Activated T-helper 1 cell treated with anti-CD3 and anti-CD28 coated beads, Interleukin-2, amount 50 U/mL, for 16 hours (primary cell): Measurements from ENCODE around the gene LMNTD1.
"Not testable (repeated sequence)": the region's sequence is repeated elsewhere in the genome, so short reads cannot be mapped to it uniquely, and the experiment has no call there.

ENCODE experiments used
- DNase-seq, 2 donors: peaks; one replicate each; pipeline ENCODE4 v3.0.0-alpha.2; 2020; ENCODE audit warnings: low read depth in 1 of 2, low spot score in 1 of 2

The LMNTD1 gene

GRCh38 chr12:25491396-25492325 is 61.4 kb downstream of the LMNTD1 start:
- DNase-seq: no peak

GRCh38 chr12:25488956-25489870 is 63.9 kb downstream of the LMNTD1 start:
- not testable (repeated sequence) for DNase-seq

GRCh38 chr12:25482625-25483024 is 70.5 kb downstream of the LMNTD1 start:
- DNase-seq: no peak

GRCh38 chr12:25480145-25480544 is 72.9 kb downstream of the LMNTD1 start:
- DNase-seq: no peak

GRCh38 chr12:25477217-25477616 is 75.9 kb downstream of the LMNTD1 start:
- no peak for DNase-seq

GRCh38 chr12:25472453-25472852 is 80.6 kb downstream of the LMNTD1 start:
- no peak for DNase-seq

GRCh38 chr12:25469861-25470260 is 83.2 kb downstream of the LMNTD1 start:
- DNase-seq: no peak

- no peak for DNase-seq
Observed at GRCh38 chr12:25469368-25469767, 83.7 kb downstream of the LMNTD1 start.

GRCh38 chr12:25463521-25463920 is 89.6 kb downstream of the LMNTD1 start:
- no peak for DNase-seq

- no peak for DNase-seq
Observed at GRCh38 chr12:25463005-25463404, 90.1 kb downstream of the LMNTD1 start.

GRCh38 chr12:25459541-25459951 is 93.5 kb downstream of the LMNTD1 start:
- no peak for DNase-seq

- DNase-seq: no peak
Observed at GRCh38 chr12:25458047-25458552, 95.0 kb downstream of the LMNTD1 start.

- DNase-seq: no peak
Observed at GRCh38 chr12:25456474-25456873, 96.6 kb downstream of the LMNTD1 start.

- no peak for DNase-seq
Observed at GRCh38 chr12:25455696-25456095, 97.4 kb downstream of the LMNTD1 start.

- no peak for DNase-seq
Observed at GRCh38 chr12:25449007-25449406, 104.1 kb downstream of the LMNTD1 start.

GRCh38 chr12:25447046-25447445 is 106.0 kb downstream of the LMNTD1 start:
- DNase-seq: no peak

- no peak for DNase-seq
Observed at GRCh38 chr12:25438638-25439037, 114.4 kb downstream of the LMNTD1 start.

- no peak for DNase-seq
Observed at GRCh38 chr12:25436206-25437030, 116.7 kb downstream of the LMNTD1 start.

- DNase-seq: no peak
Observed at GRCh38 chr12:25435431-25435830, 117.7 kb downstream of the LMNTD1 start.

GRCh38 chr12:25434515-25434914 is 118.6 kb downstream of the LMNTD1 start:
- DNase-seq: no peak
